ENCODE results near the gene CHST13.
"Not testable (repeated sequence)": the region's sequence is repeated elsewhere in the genome, so short reads cannot be mapped to it uniquely, and the experiment has no call there.

The CHST13 gene

GRCh38 chr3:126527006-126527405 is 3.1 kb downstream of the CHST13 start:
- no peak for DNase-seq

- no peak for DNase-seq
These were observed 3.7 kb downstream of the CHST13 start for GRCh38 chr3:126527455-126528211.

GRCh38 chr3:126528419-126528799 is 4.5 kb downstream of the CHST13 start:
- no peak for DNase-seq

GRCh38 chr3:126528800-126529541 is 5.0 kb downstream of the CHST13 start:
- DNase-seq, result no peak

GRCh38 chr3:126529585-126530170 is 5.7 kb downstream of the CHST13 start:
- DNase-seq, result no peak

- no peak for DNase-seq
These were observed 6.5 kb downstream of the CHST13 start for GRCh38 chr3:126530171-126531050.

GRCh38 chr3:126531051-126531330 is 7.0 kb downstream of the CHST13 start:
- no peak for DNase-seq

- DNase-seq, result no peak
These were observed 9.6 kb downstream of the CHST13 start for GRCh38 chr3:126533506-126533905.

- DNase-seq, result not testable (repeated sequence)
These were observed 10.8 kb downstream of the CHST13 start for GRCh38 chr3:126534716-126535115.

- DNase-seq, result no peak
These were observed 11.7 kb downstream of the CHST13 start for GRCh38 chr3:126535636-126536035.

GRCh38 chr3:126536126-126536525 is 12.2 kb downstream of the CHST13 start:
- no peak for DNase-seq

- no peak for DNase-seq
These were observed 13.3 kb downstream of the CHST13 start for GRCh38 chr3:126537116-126537729.

GRCh38 chr3:126537730-126538281 is 13.9 kb downstream of the CHST13 start:
- no peak for DNase-seq

- no peak for DNase-seq
These were observed 14.4 kb downstream of the CHST13 start for GRCh38 chr3:126538316-126538715.

- DNase-seq, result no peak
These were observed 15.0 kb downstream of the CHST13 start for GRCh38 chr3:126538966-126539365.

GRCh38 chr3:126539558-126540250 is 15.7 kb downstream of the CHST13 start:
- no peak for DNase-seq

GRCh38 chr3:126540342-126540849 is 16.4 kb downstream of the CHST13 start:
- peak; percentile 35 for DNase-seq

- no peak for DNase-seq
These were observed 17.1 kb downstream of the CHST13 start for GRCh38 chr3:126540951-126541627.

GRCh38 chr3:126541628-126542339 is 17.8 kb downstream of the CHST13 start:
- DNase-seq, result no peak

Measured in NCI-H446 treated with DMSO at 0.1 percent for 48 hours (cell line).